HG03571 (cell line): ENCODE data around the gene ZNF428.

Experiments used
- ATAC-seq: cut with Tn5 transposase; IDR thresholded peaks from one replicate; pipeline ENCODE4 v1.9.1; 2021; ENCODE audit not compliant: unreplicated experiment

Gene ZNF428

DNA sequence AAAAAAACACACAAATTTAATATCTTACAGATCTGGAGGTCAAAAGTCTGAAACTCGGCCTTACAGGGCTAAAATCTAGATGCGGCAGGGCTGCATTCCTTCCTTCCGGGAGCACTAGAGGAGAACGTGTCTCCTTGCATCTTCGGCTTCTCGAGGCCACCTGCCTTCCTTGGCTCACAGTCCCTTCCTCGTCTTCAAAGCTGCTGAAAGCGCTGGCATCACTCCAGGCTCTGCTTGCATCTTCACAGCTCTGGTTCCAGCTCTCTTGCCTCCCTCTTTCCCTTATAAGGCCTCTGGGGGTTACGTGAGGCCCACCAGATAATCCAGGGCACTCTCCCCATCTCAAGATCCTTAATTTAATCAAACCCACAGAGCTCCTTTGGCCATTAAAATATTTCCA lies 54.6 kb downstream of the ZNF428 start:
- ATAC-seq = no peak

GRCh38 chr19:43563816-43564457 lies 55.5 kb downstream of the ZNF428 start:
- ATAC-seq = no peak

- ATAC-seq = no peak
Measured at GRCh38 chr19:43562698-43563241, 56.7 kb downstream of the ZNF428 start.

DNA sequence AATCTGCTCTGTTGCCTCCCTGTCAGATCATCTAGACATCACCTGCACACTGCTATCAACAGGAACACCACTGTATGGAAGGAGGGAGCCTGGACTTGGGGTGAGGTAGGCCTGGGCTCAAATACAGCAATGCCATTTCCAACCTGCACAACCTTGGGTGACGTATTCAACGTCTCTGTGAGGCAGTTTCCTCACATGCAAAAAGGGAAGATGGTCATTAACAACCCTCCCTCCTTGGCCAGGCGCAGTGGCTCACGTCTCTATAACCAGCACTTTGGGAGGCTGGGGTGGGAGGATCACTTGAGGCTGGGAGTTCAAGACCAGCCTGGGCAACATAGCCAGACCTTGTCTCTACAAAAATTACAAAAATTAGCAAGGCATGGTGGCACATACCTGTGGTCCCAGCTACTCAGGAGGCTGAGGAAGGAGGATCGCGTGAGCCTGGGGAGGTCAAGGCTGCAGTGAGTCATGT lies 57.2 kb downstream of the ZNF428 start:
- no peak for ATAC-seq

DNA sequence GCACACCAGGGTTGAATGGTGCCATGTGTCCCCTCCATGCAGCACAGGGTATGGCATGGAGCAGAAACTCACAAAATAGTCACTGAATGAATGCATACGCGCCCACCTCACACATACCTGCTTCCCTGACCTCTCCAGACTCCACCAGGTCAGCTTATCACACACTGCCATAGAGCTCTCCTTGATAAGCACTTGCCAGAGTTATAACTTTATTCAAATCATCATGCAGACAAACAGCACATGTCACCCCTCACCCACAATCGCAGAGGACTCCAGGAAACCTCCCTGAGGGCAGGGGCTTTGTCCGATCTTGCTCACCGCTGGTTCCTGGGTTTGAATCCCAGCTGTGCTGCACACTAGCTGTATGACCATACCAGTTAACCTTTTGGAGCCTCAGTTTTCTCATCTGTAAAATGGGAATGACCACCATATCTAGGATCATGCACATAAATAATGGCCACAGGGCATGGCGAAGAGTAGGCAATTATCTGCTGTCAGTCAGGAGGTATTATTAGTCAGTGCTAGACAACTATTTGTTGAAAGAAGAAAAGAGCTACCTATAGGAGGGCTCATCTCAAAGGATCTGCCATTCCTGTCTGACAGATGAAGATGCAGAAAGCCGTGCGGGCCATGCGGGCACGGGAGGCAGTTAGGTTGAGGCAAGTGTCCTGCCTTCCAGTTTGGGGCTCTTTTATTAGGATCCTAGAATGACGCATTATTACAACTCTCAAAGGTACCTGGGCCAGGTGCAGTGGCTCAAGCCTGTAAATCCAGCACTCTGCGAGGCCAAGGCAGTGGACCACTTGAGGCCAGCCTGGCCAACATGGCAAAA lies 58.1 kb downstream of the ZNF428 start:
- ATAC-seq = no peak

GRCh38 chr19:43560687-43561086 lies 58.7 kb downstream of the ZNF428 start:
- ATAC-seq = no peak
